H9 (cell line): ENCODE measurements around the gene FOXP4. TPM values are rescaled to one million over a fixed set of nuclear protein-coding genes. Genes with fewer than 3 reads are reported as not detected.

Source experiments
- DNase-seq: peaks from one replicate; pipeline ENCODE4 v3.0.0-alpha.2; 2017
- H2AFZ ChIP-seq: one replicate; pipeline ENCODE4 v1.6.1; 2013; ENCODE audit warnings: mild to moderate bottlenecking, low read length, control low read depth, moderate library complexity
- H2AK5ac ChIP-seq: 2 replicates; pipeline ENCODE4 v1.6.1; 2013; ENCODE audit warnings: low read length, control low read depth, mixed read lengths; ENCODE audit not compliant: insufficient read length
- H2BK120ac ChIP-seq: one replicate; pipeline ENCODE4 v1.6.1; 2013; ENCODE audit warnings: low read depth, mild to moderate bottlenecking, low read length, control low read depth, inconsistent platforms; ENCODE audit not compliant: poor library complexity, severe bottlenecking
- H2BK12ac ChIP-seq: 2 replicates; pipeline ENCODE4 v1.6.1; 2013; ENCODE audit warnings: low read length, control low read depth, mixed read lengths, low read depth; ENCODE audit not compliant: insufficient read length
- H2BK15ac ChIP-seq: 2 replicates; pipeline ENCODE4 v1.6.1; 2013; ENCODE audit warnings: low read depth, low read length, control low read depth
- H2BK20ac ChIP-seq: one replicate; pipeline ENCODE4 v1.6.1; 2013; ENCODE audit warnings: low read depth, mild to moderate bottlenecking, low read length, control low read depth, inconsistent platforms; ENCODE audit not compliant: poor library complexity, severe bottlenecking
- H2BK5ac ChIP-seq: 2 replicates; pipeline ENCODE4 v1.6.1; 2013; ENCODE audit warnings: low read length, control low read depth, mixed read lengths; ENCODE audit not compliant: insufficient read length
- H3K14ac ChIP-seq: 2 replicates; pipeline ENCODE4 v1.6.1; 2013; ENCODE audit warnings: low read length, control low read depth; ENCODE audit not compliant: insufficient read depth
- H3K18ac ChIP-seq: 2 replicates; pipeline ENCODE4 v1.6.1; 2013; ENCODE audit warnings: low read depth, mild to moderate bottlenecking, mixed read lengths, low read length, control low read depth; ENCODE audit not compliant: insufficient read length
- H3K23ac ChIP-seq: 2 replicates; pipeline ENCODE4 v1.6.1; 2013; ENCODE audit warnings: low read length, control low read depth, mixed read lengths, low read depth; ENCODE audit not compliant: insufficient read length
- H3K23me2 ChIP-seq: 2 replicates; pipeline ENCODE4 v1.6.1; 2013; ENCODE audit warnings: low read depth, mild to moderate bottlenecking, mixed read lengths, low read length, control low read depth; ENCODE audit not compliant: insufficient read length, poor library complexity, severe bottlenecking
- H3K27ac ChIP-seq: 2 replicates; pipeline ENCODE4 v1.5.1; 2013; ENCODE audit warnings: low read length, control low read depth, mixed read lengths, low read depth; ENCODE audit not compliant: insufficient read length
- H3K27me3 ChIP-seq: 2 replicates; pipeline ENCODE4 v1.6.1; 2013; ENCODE audit warnings: low read length, control low read depth, inconsistent platforms; ENCODE audit not compliant: insufficient read depth
- H3K4ac ChIP-seq: 2 replicates; pipeline ENCODE4 v1.6.1; 2013; ENCODE audit warnings: low read depth, mild to moderate bottlenecking, control low read depth, inconsistent platforms, low read length, moderate library complexity
- H3K4me1 ChIP-seq: 2 replicates; pipeline ENCODE4 v1.6.1; 2013; ENCODE audit warnings: low read length, control low read depth, inconsistent platforms; ENCODE audit not compliant: insufficient read depth
- H3K4me2 ChIP-seq: 2 replicates; pipeline ENCODE4 v1.6.1; 2013; ENCODE audit warnings: low read length, control low read depth, mixed read lengths; ENCODE audit not compliant: insufficient read length, insufficient read depth
- H3K56ac ChIP-seq: 2 replicates; pipeline ENCODE4 v1.6.1; 2013; ENCODE audit warnings: low read depth, mild to moderate bottlenecking, mixed read lengths, low read length, control low read depth; ENCODE audit not compliant: insufficient read length
- H3K79me1 ChIP-seq: 2 replicates; pipeline ENCODE4 v1.6.1; 2013; ENCODE audit warnings: low read depth, mild to moderate bottlenecking, moderate library complexity, low read length, control low read depth, inconsistent platforms; ENCODE audit not compliant: insufficient read depth, poor library complexity, severe bottlenecking
- H3K79me2 ChIP-seq: 2 replicates; pipeline ENCODE4 v1.6.1; 2013; ENCODE audit warnings: low read length, control low read depth, inconsistent platforms; ENCODE audit not compliant: insufficient read depth
- H3K9ac ChIP-seq: 2 replicates; pipeline ENCODE4 v1.6.1; 2013; ENCODE audit warnings: low read length, control low read depth, mixed read lengths; ENCODE audit not compliant: insufficient read length; ENCODE audit errors: extremely low read depth
- H3K9me3 ChIP-seq: one replicate; pipeline ENCODE4 v1.6.1; 2013; ENCODE audit warnings: low read depth, low read length, inconsistent platforms; ENCODE audit not compliant: control insufficient read depth
- H3T11ph ChIP-seq: one replicate; pipeline ENCODE4 v1.6.1; 2013; ENCODE audit warnings: mild to moderate bottlenecking, low read length, control low read depth, inconsistent platforms
- H4K20me1 ChIP-seq: one replicate; pipeline ENCODE4 v1.6.1; 2013; ENCODE audit not compliant: control insufficient read depth, insufficient read length, insufficient read depth
- H4K5ac ChIP-seq: 2 replicates; pipeline ENCODE4 v1.6.1; 2013; ENCODE audit warnings: low read depth, mild to moderate bottlenecking, mixed read lengths, low read length, control low read depth; ENCODE audit not compliant: insufficient read length
- H4K8ac ChIP-seq: replicated peaks from 2 replicates; pipeline ENCODE4 v1.6.1; 2013; ENCODE audit warnings: low read length, control low read depth, mixed read lengths, low read depth; ENCODE audit not compliant: insufficient read length
- H4K91ac ChIP-seq: 2 replicates; pipeline ENCODE4 v1.6.1; 2013; ENCODE audit warnings: low read depth, mild to moderate bottlenecking, moderate library complexity, mixed read lengths, low read length, control low read depth; ENCODE audit not compliant: insufficient read length
- H3K27ac Mint-ChIP-seq, 3 experiments: 2 replicates in 2 of 3; 3 replicates in 1 of 3; pipeline ENCODE4 v1.8.0; 2020 to 2021; ENCODE audit warnings: mixed read lengths in 3 of 3, mild to moderate bottlenecking in 1 of 3, moderate library complexity in 1 of 3
- H3K27me3 Mint-ChIP-seq: 2 replicates; pipeline ENCODE4 v1.8.0; 2021; ENCODE audit warnings: low read depth, mild to moderate bottlenecking, moderate library complexity, mixed read lengths
- H3K36me3 Mint-ChIP-seq, 3 experiments: 2 replicates in 2 of 3; 3 replicates in 1 of 3; pipeline ENCODE4 v1.8.0; 2020 to 2021; ENCODE audit warnings: low read depth in 3 of 3, mixed read lengths in 3 of 3; ENCODE audit not compliant: insufficient read depth in 1 of 3
- H3K4me1 Mint-ChIP-seq, 2 experiments: 2 replicates each; pipeline ENCODE4 v1.8.0; 2020; ENCODE audit warnings: mixed read lengths in 2 of 2
- H3K4me3 Mint-ChIP-seq, 2 experiments: 2 replicates in 1 of 2; 3 replicates in 1 of 2; pipeline ENCODE4 v1.8.0; 2020 to 2021; ENCODE audit warnings: mild to moderate bottlenecking in 2 of 2, mixed read lengths in 2 of 2, moderate library complexity in 1 of 2
- H3K9me3 Mint-ChIP-seq, 2 experiments: 2 replicates in 1 of 2; 3 replicates in 1 of 2; pipeline ENCODE4 v1.8.0; 2020; ENCODE audit warnings: mild to moderate bottlenecking in 2 of 2, mixed read lengths in 2 of 2, moderate library complexity in 1 of 2
- CTCF ChIP-seq: fragments of 200-600 bp; sonication (generic); conservative IDR thresholded peaks from 3 replicates; pipeline ENCODE4 v1.8.0; 2021; ENCODE audit warnings: antibody characterized with exemption, mild to moderate bottlenecking
- WGBS: extraction: QIAGEN DNeasy Blood & Tissue Kit; methylation state at CpG from one replicate; pipeline ENCODE4 v1.1.7; 2013; ENCODE audit warnings: missing lambda C conversion rate, low lambda C conversion rate, mixed read lengths; ENCODE audit not compliant: insufficient read length; ENCODE audit errors: extremely low coverage; 5-methylcytosine and 5-hydroxymethylcytosine counted together
- total RNA-seq: library from RNA; stranded (reverse); gene quantifications from 2 replicates; pipeline ENCODE4 v1.2.1, GENCODE V29; 2021

FOXP4 gene
- total RNA-seq, 1 experiment from 2014 or later = 18.2 TPM

- Histone ChIP-seq H2AK5ac (no peak overlapping the region), H3K27ac (no peak overlapping the region), H3K4me1 (no peaks in the 10 kb centered on the region), H3K4me2 (no peak overlapping the region), H3K18ac (no peak overlapping the region), H3K9me3 (no peaks in the 10 kb centered on the region), H3K56ac (no peak overlapping the region), H3K27me3 (no peaks in the 10 kb centered on the region; the same call in 1 of the 2 replicates), H4K20me1 (no peaks in the 10 kb centered on the region), H2BK120ac (no peak overlapping the region), H2BK12ac (no peak overlapping the region), H2AFZ (no peak overlapping the region), H3K23ac (no peak overlapping the region), H3K23me2 (no peaks in the 10 kb centered on the region), H3K14ac (no peak overlapping the region), H4K5ac (no peak overlapping the region), H3K4ac (no peak overlapping the region), H2BK15ac (no peak overlapping the region), H2BK20ac (no peak overlapping the region), H3K79me2 (no peaks in the 10 kb centered on the region), H4K8ac (no peak overlapping the region), H3T11ph (no peak overlapping the region), H3K79me1 (no peaks in the 10 kb centered on the region), H4K91ac (no peak overlapping the region), H3K9ac (no peak overlapping the region), H2BK5ac (no peak overlapping the region)
- no peak for DNase-seq
- no peak overlapping the region for H3K27ac Mint-ChIP-seq
- no peak for TF ChIP-seq CTCF
- peaks cover 26 to 54% of the 10 kb centered on the region in 2 experiments for H3K4me1 Mint-ChIP-seq
- WGBS = no CpG with 5 or more reads among the region's 14 CpGs
- no peak overlapping the region for H3K4me3 Mint-ChIP-seq
- peaks cover 80% of the 10 kb centered on the region for H3K27me3 Mint-ChIP-seq
- H3K36me3 Mint-ChIP-seq = no peaks in the 10 kb centered on the region
- no peaks in the 10 kb centered on the region; a peak in 1 of 5 replicates for H3K9me3 Mint-ChIP-seq
Observed at GRCh38 chr6:41523915-41524633, 22.1 kb upstream of the FOXP4 start.
